ENCODE data around the gene RXFP3. TPM values are rescaled to one million over a fixed set of nuclear protein-coding genes. Genes with fewer than 3 reads are reported as not detected.

The RXFP3 gene
- total and polyA plus RNA-seq, 2 of the 8 experiments (the other 6 are each of a cell fraction or from before 2014, with no cell fraction given): 0.15 TPM; not detected in 1

GRCh38 chr5:33964132-33964700 lies 28.0 kb downstream of the RXFP3 start:
- no peak overlapping the region for H2BK5ac ChIP-seq (ENCODE audit: low read depth, low read length)
- H4K20me1 ChIP-seq (replicated peaks in 1 of 2; ENCODE audit: control insufficient read depth in 1 of 2, insufficient read depth in 2 of 2, low read length in 2 of 2): no peaks in the 10 kb centered on the region
- no peak overlapping the region for H2BK20ac ChIP-seq (ENCODE audit: low read length)
- no peak overlapping the region for H3K23ac ChIP-seq (ENCODE audit: insufficient read length)
- H3K23me2 ChIP-seq (ENCODE audit: low read depth, low read length): no peaks in the 10 kb centered on the region; the same call in 1 of the 2 replicates
- H3K27ac ChIP-seq (ENCODE audit: low read depth, low read length): no peak overlapping the region
- FAIRE-seq (no peak), DNase-seq (ENCODE audit: low read depth in 1 of 2, low spot score in 2 of 2) (no peak)
- H3K14ac ChIP-seq (ENCODE audit: insufficient read length): no peak overlapping the region
- no peak overlapping the region for H2AK5ac ChIP-seq (ENCODE audit: low read depth, low read length)
- no peaks in the 10 kb centered on the region for H3K36me3 ChIP-seq (ENCODE audit: control insufficient read depth in 2 of 4, insufficient read depth in 4 of 4, low read length in 3 of 4)
- H2AFZ ChIP-seq (ENCODE audit: low read length): no peak overlapping the region
- no peak overlapping the region for H3K4me2 ChIP-seq (ENCODE audit: insufficient read depth in 1 of 2, low read depth in 2 of 2, low read length in 2 of 2)
- H3K79me1 ChIP-seq (ENCODE audit: low read depth, low read length): no peaks in the 10 kb centered on the region
- H3K9me3 ChIP-seq (ENCODE audit: insufficient read depth in 2 of 2, low read depth in 1 of 2, low read length in 1 of 2): no peaks in the 10 kb centered on the region
- no peak overlapping the region for H4K5ac ChIP-seq (ENCODE audit: insufficient read length, low read depth, low read length)
- ChIA-PET POLR2A (ENCODE audit: partially characterized antibody) (no interaction called here), CTCF (ENCODE audit: partially characterized antibody) (no interaction called here)
- no peak overlapping the region for H4K91ac ChIP-seq (replicated peaks; ENCODE audit: insufficient read length, low read length)
- TF ChIP-seq SIRT6 (IDR thresholded peaks at IDR 0.05; ENCODE audit: low read length): no peak
- no peak for TF ChIP-seq CHD1 (IDR thresholded peaks at IDR 0.05; ENCODE audit: low read depth, low read length)
- no peak for TF ChIP-seq ATF3 (IDR thresholded peaks at IDR 0.05; ENCODE audit: insufficient read depth, low read depth, low read length)
- TF ChIP-seq ASH2L (IDR thresholded peaks at IDR 0.05; ENCODE audit: low read length): no peak
- no peak for TF ChIP-seq SAP30 (IDR thresholded peaks at IDR 0.05; ENCODE audit: insufficient read depth, insufficient replicate concordance, low read length)
- TF ChIP-seq TAF1 (IDR thresholded peaks at IDR 0.05; ENCODE audit: low read depth, low read length): no peak
- TF ChIP-seq CEBPB (IDR thresholded peaks at IDR 0.05; ENCODE audit: low read depth, low read length): no peak
- no peak for TF ChIP-seq TEAD4 (IDR thresholded peaks at IDR 0.05; ENCODE audit: low read depth, low read length)
- no peak for TF ChIP-seq POU5F1 (IDR thresholded peaks at IDR 0.05; ENCODE audit: low read depth, low read length)
- H4K8ac ChIP-seq (ENCODE audit: extremely low read depth, insufficient read depth, low read length): no peak overlapping the region
- no peak overlapping the region for H2BK15ac ChIP-seq (ENCODE audit: low read length)
- no peaks in the 10 kb centered on the region for H3K79me2 ChIP-seq (ENCODE audit: control insufficient read depth in 1 of 2, insufficient read depth in 2 of 2, low read length in 2 of 2)
- H2BK120ac ChIP-seq (replicated peaks; ENCODE audit: low read depth, low read length): no peak overlapping the region
- no peak overlapping the region for H3K56ac ChIP-seq (replicated peaks; ENCODE audit: insufficient read length, low read depth, low read length)
- no peak overlapping the region for H3K9ac ChIP-seq (replicated peaks in 1 of 4; ENCODE audit: extremely low read depth in 1 of 4, low read depth in 3 of 4, low read length in 3 of 4)
- H3K4me1 ChIP-seq (replicated peaks in 1 of 4; ENCODE audit: control insufficient read depth in 3 of 4, insufficient read depth in 4 of 4, low read length in 3 of 4): no peaks in the 10 kb centered on the region
- 76% methylated on average over 2 of the region's 2 CpGs; no CpG with 5 or more reads in 1 of the 2 experiments for WGBS, 2 experiments (ENCODE audit: extremely low coverage in 1 of 2, insufficient coverage in 1 of 2, insufficient read length in 1 of 2, insufficient replicate concordance in 2 of 2, low coverage in 1 of 2, low lambda C conversion rate in 2 of 2, missing lambda C conversion rate in 1 of 2)
- no peaks in the 10 kb centered on the region for H3K27me3 ChIP-seq (replicated peaks in 1 of 4; ENCODE audit: control insufficient read depth in 3 of 4, extremely low read depth in 1 of 4, insufficient read depth in 3 of 4, low read length in 3 of 4)
- H3K4me3 ChIP-seq (ENCODE audit: extremely low read depth in 1 of 4, insufficient read depth in 2 of 4, low read depth in 3 of 4, low read length in 4 of 4): no peak overlapping the region
- H3K4ac ChIP-seq (replicated peaks; ENCODE audit: insufficient read length, low read depth, low read length): no peak overlapping the region
- no peak overlapping the region for H3K18ac ChIP-seq (ENCODE audit: extremely low read depth, low read length)
- no peak overlapping the region for H2BK12ac ChIP-seq (ENCODE audit: low read depth, low read length)
